H1 (cell line): ENCODE results near the gene RRAS2. TPM values are rescaled to one million over a fixed set of nuclear protein-coding genes. Genes with fewer than 3 reads are reported as not detected.
A peak's percentile ranks its signal among the peaks of the same experiment; 100 is the strongest.

Source experiments
- CTCF ChIA-PET: fragments of 300-600 bp; sonication (Branson Sonifier 250); formaldehyde crosslinking; loops from one replicate; lab custom pipeline; 2021; ENCODE audit not compliant: partially characterized antibody; lab: Charles Lee
- POLR2A ChIA-PET: fragments of 300-600 bp; sonication (Branson Sonifier 250); formaldehyde crosslinking; loops from one replicate; lab custom pipeline; 2021; ENCODE audit warnings: inconsistent platforms; ENCODE audit not compliant: partially characterized antibody; lab: Charles Lee
- DNase-seq, 2 experiments: peaks; one replicate each; pipeline versions ENCODE4 v3.0.0 to v3.0.0-alpha.2; 2010 to 2022; ENCODE audit warnings: low spot score in 2 of 2, low read depth in 1 of 2, mixed read lengths in 1 of 2
- FAIRE-seq: peaks from 2 replicates; lab custom pipeline; 2011; peaks lifted over from hg19 to GRCh38; lab: Jason Lieb, UNC
- H2AFZ ChIP-seq: 2 replicates; pipeline ENCODE4 v1.8.1; 2012; ENCODE audit warnings: low read length, inconsistent platforms
- H2AK5ac ChIP-seq: 2 replicates; pipeline ENCODE4 v1.6.1; 2013; ENCODE audit warnings: low read depth, low read length
- H2BK120ac ChIP-seq: replicated peaks from 2 replicates; pipeline ENCODE3; 2013; ENCODE audit warnings: low read depth, low read length, inconsistent platforms
- H2BK12ac ChIP-seq: 2 replicates; pipeline ENCODE4 v1.6.1; 2013; ENCODE audit warnings: low read depth, low read length
- H2BK15ac ChIP-seq: 2 replicates; pipeline ENCODE4 v1.6.1; 2013; ENCODE audit warnings: low read length
- H2BK20ac ChIP-seq: 2 replicates; pipeline ENCODE4 v1.6.1; 2013; ENCODE audit warnings: low read length
- H2BK5ac ChIP-seq: 2 replicates; pipeline ENCODE4 v1.6.1; 2013; ENCODE audit warnings: low read depth, low read length
- H3K14ac ChIP-seq: 2 replicates; pipeline ENCODE4 v1.6.1; 2013; ENCODE audit warnings: inconsistent platforms; ENCODE audit not compliant: insufficient read length
- H3K18ac ChIP-seq: 2 replicates; pipeline ENCODE4 v1.6.1; 2013; ENCODE audit warnings: low read length; ENCODE audit errors: extremely low read depth
- H3K23ac ChIP-seq: 2 replicates; pipeline ENCODE4 v1.6.1; 2013; ENCODE audit warnings: inconsistent platforms; ENCODE audit not compliant: insufficient read length
- H3K23me2 ChIP-seq: 2 replicates; pipeline ENCODE4 v1.6.1; 2013; ENCODE audit warnings: low read depth, low read length
- H3K27ac ChIP-seq: 2 replicates; pipeline ENCODE4 v1.6.1; 2011; ENCODE audit warnings: low read depth, low read length, inconsistent platforms
- H3K27me3 ChIP-seq, 4 experiments: replicated peaks in 1 of 4; 1 replicate in 1 of 4; 2 replicates in 3 of 4; pipeline versions ENCODE4 v1.6.1 to v1.8.1; 2011 to 2013; ENCODE audit warnings: low read length in 3 of 4, mild to moderate bottlenecking in 3 of 4, inconsistent platforms in 2 of 4, mixed read lengths in 2 of 4, moderate library complexity in 1 of 4; ENCODE audit not compliant: control insufficient read depth in 3 of 4, insufficient read depth in 3 of 4; ENCODE audit errors: extremely low read depth in 1 of 4
- H3K36me3 ChIP-seq, 4 experiments: 2 replicates each; pipeline versions ENCODE4 v1.6.1 to v1.8.1; 2011 to 2013; ENCODE audit warnings: mild to moderate bottlenecking in 4 of 4, low read length in 3 of 4, moderate library complexity in 2 of 4, control low read depth in 1 of 4, inconsistent platforms in 1 of 4; ENCODE audit not compliant: insufficient read depth in 4 of 4, control insufficient read depth in 2 of 4
- H3K4ac ChIP-seq: replicated peaks from 2 replicates; pipeline ENCODE3; 2013; ENCODE audit warnings: low read length, low read depth, mixed read lengths, inconsistent platforms; ENCODE audit not compliant: insufficient read length
- H3K4me1 ChIP-seq, 4 experiments: replicated peaks in 1 of 4; 1 replicate in 1 of 4; 2 replicates in 3 of 4; pipeline versions ENCODE4 v1.6.1 to v1.8.1; 2011 to 2013; ENCODE audit warnings: low read length in 3 of 4, inconsistent platforms in 2 of 4, mixed read lengths in 1 of 4; ENCODE audit not compliant: insufficient read depth in 4 of 4, control insufficient read depth in 3 of 4
- H3K4me2 ChIP-seq, 2 experiments: 2 replicates each; pipeline versions ENCODE4 v1.6.1 to v1.8.1; 2011 to 2013; ENCODE audit warnings: low read depth in 2 of 2, low read length in 2 of 2, control low read depth in 1 of 2, inconsistent platforms in 1 of 2, mild to moderate bottlenecking in 1 of 2; ENCODE audit not compliant: insufficient read depth in 1 of 2
- H3K4me3 ChIP-seq, 4 experiments: fragments of 200-600, 300-600 bp in 1 of 4; sonication (generic), shearing (Covaris generic), sonication (Bioruptor Twin) in 1 of 4; 2 replicates each; pipeline versions ENCODE4 v1.5.1 to v1.8.1; 2011 to 2016; ENCODE audit warnings: low read length in 4 of 4, low read depth in 3 of 4, control low read depth in 2 of 4, inconsistent platforms in 2 of 4, mild to moderate bottlenecking in 2 of 4, mixed read lengths in 1 of 4, moderate library complexity in 1 of 4; ENCODE audit not compliant: insufficient read depth in 2 of 4; ENCODE audit errors: extremely low read depth in 1 of 4
- H3K56ac ChIP-seq: replicated peaks from 2 replicates; pipeline ENCODE3; 2013; ENCODE audit warnings: low read depth, mild to moderate bottlenecking, mixed read lengths, low read length, inconsistent platforms; ENCODE audit not compliant: insufficient read length
- H3K79me1 ChIP-seq: 2 replicates; pipeline ENCODE4 v1.6.1; 2013; ENCODE audit warnings: low read depth, low read length, control low read depth
- H3K79me2 ChIP-seq, 2 experiments: 2 replicates each; pipeline versions ENCODE4 v1.6.1 to v1.8.1; 2012 to 2013; ENCODE audit warnings: low read length in 2 of 2, mild to moderate bottlenecking in 2 of 2, inconsistent platforms in 1 of 2; ENCODE audit not compliant: insufficient read depth in 2 of 2, control insufficient read depth in 1 of 2
- H3K9ac ChIP-seq, 4 experiments: replicated peaks in 1 of 4; 1 replicate in 1 of 4; 2 replicates in 3 of 4; pipeline versions ENCODE4 v1.6.1 to v1.8.1; 2011 to 2013; ENCODE audit warnings: low read depth in 3 of 4, low read length in 3 of 4, control low read depth in 2 of 4, mild to moderate bottlenecking in 2 of 4, moderate library complexity in 2 of 4, inconsistent platforms in 1 of 4; ENCODE audit errors: extremely low read depth in 1 of 4
- H3K9me3 ChIP-seq, 2 experiments: 2 replicates each; pipeline versions ENCODE4 v1.6.1 to v1.8.1; 2012 to 2013; ENCODE audit warnings: mild to moderate bottlenecking in 2 of 2, moderate library complexity in 2 of 2, control low read depth in 1 of 2, inconsistent platforms in 1 of 2, low read depth in 1 of 2, low read length in 1 of 2, mixed read lengths in 1 of 2; ENCODE audit not compliant: insufficient read depth in 2 of 2
- H4K20me1 ChIP-seq, 2 experiments: replicated peaks in 1 of 2; 2 replicates each; pipeline versions ENCODE3 to v1.8.1; 2011 to 2013; ENCODE audit warnings: inconsistent platforms in 2 of 2, low read length in 2 of 2, mild to moderate bottlenecking in 1 of 2; ENCODE audit not compliant: insufficient read depth in 2 of 2, control insufficient read depth in 1 of 2
- H4K5ac ChIP-seq: 2 replicates; pipeline ENCODE4 v1.6.1; 2013; ENCODE audit warnings: low read length, low read depth, mixed read lengths, inconsistent platforms; ENCODE audit not compliant: insufficient read length
- H4K8ac ChIP-seq: 2 replicates; pipeline ENCODE4 v1.8.0; 2013; ENCODE audit warnings: mild to moderate bottlenecking, moderate library complexity, low read length, inconsistent platforms; ENCODE audit not compliant: insufficient read depth; ENCODE audit errors: extremely low read depth
- H4K91ac ChIP-seq: replicated peaks from 2 replicates; pipeline ENCODE3; 2013; ENCODE audit warnings: low read length, mixed read lengths, inconsistent platforms; ENCODE audit not compliant: insufficient read length
- ASH2L ChIP-seq: fragments of 200-600, 300-600 bp; sonication (generic); IDR thresholded peaks from one replicate; pipeline ENCODE4 v1.7.1; 2017; ENCODE audit warnings: low read length
- CHD1 ChIP-seq: IDR thresholded peaks from 2 replicates; pipeline ENCODE4 v1.6.1; 2012; ENCODE audit warnings: low read depth, low read length, improper control_type of control experiment
- FOSL1 ChIP-seq: IDR thresholded peaks from 2 replicates; pipeline ENCODE4 v1.6.1; 2011; ENCODE audit warnings: mild to moderate bottlenecking, low read depth, low read length, moderate library complexity; ENCODE audit not compliant: insufficient read depth
- GTF2F1 ChIP-seq: IDR thresholded peaks from 2 replicates; pipeline ENCODE4 v1.6.1; 2012; ENCODE audit warnings: low read depth, low read length, improper control_type of control experiment, borderline replicate concordance
- MAFK ChIP-seq: IDR thresholded peaks from 2 replicates; pipeline ENCODE4 v1.6.1; 2012; ENCODE audit warnings: low read depth, mild to moderate bottlenecking, improper control_type of control experiment, low read length
- RFX5 ChIP-seq: IDR thresholded peaks from 2 replicates; pipeline ENCODE4 v1.6.1; 2011; ENCODE audit warnings: low read depth, low read length, improper control_type of control experiment, borderline replicate concordance
- SIRT6 ChIP-seq: IDR thresholded peaks from one replicate; pipeline ENCODE4 v1.7.1; 2012; ENCODE audit warnings: low read length, inconsistent platforms
- WGBS, 2 experiments: shearing (Covaris generic) in 1 of 2; methylation state at CpG; one replicate each; pipeline versions ENCODE4 v1.1.6 to v1.1.7; 2013 to 2015; ENCODE audit warnings: low lambda C conversion rate in 2 of 2, mixed read lengths in 2 of 2, inconsistent platforms in 1 of 2, low coverage in 1 of 2, missing lambda C conversion rate in 1 of 2; ENCODE audit not compliant: insufficient replicate concordance in 2 of 2, insufficient coverage in 1 of 2, insufficient read length in 1 of 2; ENCODE audit errors: extremely low coverage in 1 of 2, missing lambda C conversion rate in 1 of 2; 5-methylcytosine and 5-hydroxymethylcytosine counted together
- long read RNA-seq, 2 experiments: library from RNA in 1 of 2; library from capped mRNA in 1 of 2; stranded (forward); transcript quantifications; one replicate each; pipeline ENCODE4 v2.0.0, GENCODE V29; 2021; ENCODE audit warnings: inconsistent platforms in 1 of 2
- polyA minus RNA-seq, 3 experiments: library from RNA; depleted of rRNA, polyadenylated mRNA; stranded (reverse); fragments of >200 nt; gene quantifications; 1 replicate in 2 of 3; 2 replicates in 1 of 3; pipeline ENCODE4 v1.2.3, GENCODE V29; 2011
- polyA plus RNA-seq, 7 experiments: library from polyadenylated mRNA; depleted of rRNA in 3 of 7; stranded (reverse) in 5 of 7; unstranded in 2 of 7; fragments of >200 nt in 5 of 7; fragments of 200-250 nt in 2 of 7; gene quantifications; 1 replicate in 5 of 7; 2 replicates in 1 of 7; 4 replicates in 1 of 7; pipeline versions ENCODE4 v1.2.1 to v1.2.3, GENCODE V29; 2011 to 2013; ENCODE audit warnings: missing spikeins in 2 of 7, mixed read lengths in 2 of 7
- total RNA-seq: library from RNA; stranded (reverse); fragmentation: NEBNext Ultra II Directional; extraction: Animal tissue kit (Norgen Biotek cat#: 25700); gene quantifications from 2 replicates; pipeline ENCODE4 v1.2.1, GENCODE V29; 2021

RRAS2 gene
- 220 and 234 TPM in 2 replicates for total RNA-seq
- 48.5 and 72.3 TPM in 2 replicates for polyA plus RNA-seq (2011; rRNA removed)
- 100 TPM for polyA plus RNA-seq (2011; cell fraction: cytosol; rRNA removed)
- 27.8 TPM for polyA plus RNA-seq (2011; cell fraction: nucleus; rRNA removed)
- polyA plus RNA-seq (2012, experiment 1 of 2) = 94.8 to 171 TPM (median 113 TPM) in 4 replicates
- 51.6 TPM for polyA plus RNA-seq (2012, experiment 2 of 2)
- polyA plus RNA-seq (2013, experiment 1 of 2) = 142 TPM
- 146 TPM for polyA plus RNA-seq (2013, experiment 2 of 2)
- 46.3 and 83.7 TPM in 2 replicates for polyA minus RNA-seq (2011; rRNA and poly(A)+ RNA removed)
- polyA minus RNA-seq (2011; cell fraction: cytosol; rRNA and poly(A)+ RNA removed) = 105 TPM
- 85.4 TPM for polyA minus RNA-seq (2011; cell fraction: nucleus; rRNA and poly(A)+ RNA removed)
- long read RNA-seq, experiment 1, transcript RRAS2-207 (6 exons, 732 nt) = minor isoform, 8 of 232 reads
- long read RNA-seq, experiment 1, transcript RRAS2-202 (5 exons, 1,884 nt) = minor isoform, 27 of 232 reads
- long read RNA-seq, experiment 1, transcript RRAS2-201 (6 exons, 1,516 nt) = major isoform, 65 of 232 reads
- long read RNA-seq, experiment 1, partial matches to known transcripts = 59 of 232 reads
- long read RNA-seq, experiment 1, other reads (novel, unspliced or antisense) = 73 of 232 reads
- long read RNA-seq, experiment 2, transcript RRAS2-207 (6 exons, 732 nt) = major isoform, 28 of 75 reads
- long read RNA-seq, experiment 2, transcript RRAS2-201 (6 exons, 1,516 nt) = minor isoform, 26 of 75 reads
- long read RNA-seq, experiment 2, partial matches to known transcripts = 3 of 75 reads
- long read RNA-seq, experiment 2, other reads (novel, unspliced or antisense) = 16 of 75 reads

- CTCF ChIA-PET = interaction anchor here (0.7 to 3.2 kb wide), 7 partner anchors 16 to 60 kb away, joined by 3 to 11 read pairs (median 4); no protein-coding TSS in a partner anchor
- FAIRE-seq = no peak
- TF ChIP-seq ASH2L = no peak
- no peak for TF ChIP-seq GTF2F1
- TF ChIP-seq CHD1 = no peak
- no peak for TF ChIP-seq RFX5
- TF ChIP-seq SIRT6 = no peak
- no peak for TF ChIP-seq MAFK
- no peak for TF ChIP-seq FOSL1
Measured at GRCh38 chr11:14358729-14359439, at the start of gene RRAS2. RRAS2 (minus strand) TSS chr11:14359183; CDS start chr11:14358870, 313 bp downstream.

More at GRCh38 chr11:14358729-14359439, at the start of gene RRAS2:
- H2BK5ac ChIP-seq = peak within 1 kb of the TSS; percentile 53
- peak within 1 kb of the TSS; percentile 82; the same call in 1 of the 2 replicates for H3K18ac ChIP-seq
- H3K79me1 ChIP-seq = no peaks in the 10 kb centered on the region
- no peak within 1 kb of the TSS for H2BK15ac ChIP-seq
- peak within 1 kb of the TSS; percentile 18 for H2BK120ac ChIP-seq
- H4K20me1 ChIP-seq = peaks cover 6 to 12% of the 10 kb centered on the region in 2 experiments
- POLR2A ChIA-PET = interaction anchor here (0.8 to 2.9 kb wide), 22 partner anchors 8 to 141 kb away, joined by 3 to 15 read pairs (median 6); partner anchors contain the start of gene COPB1
- H4K8ac ChIP-seq = peak within 1 kb of the TSS; percentile 92
- peak in 1 of 2 experiments; percentile 84 for DNase-seq
- 2% methylated on average over 71 of the region's 78 CpGs; no CpG with 5 or more reads in 1 of the 2 experiments for WGBS, 2 experiments
- peak within 1 kb of the TSS; percentile 91 to 97 for H3K4me2 ChIP-seq
- H2BK20ac ChIP-seq = no peak within 1 kb of the TSS
- peaks cover 0 to 5% (median 0%) of the 10 kb centered on the region in 4 experiments; a peak in 1 of 8 replicates for H3K36me3 ChIP-seq
- no peak within 1 kb of the TSS; the same call in 1 of the 2 replicates for H2AK5ac ChIP-seq
- peak within 1 kb of the TSS; percentile 3 for H3K4ac ChIP-seq
- H3K9ac ChIP-seq = peak within 1 kb of the TSS; percentile 83 to 98 (median 88)
- H3K79me2 ChIP-seq = peaks cover 25 to 54% of the 10 kb centered on the region in 2 experiments
- H2BK12ac ChIP-seq = peak within 1 kb of the TSS; percentile 63; the same call in 1 of the 2 replicates
- H3K23me2 ChIP-seq = peaks cover 6% of the 10 kb centered on the region
- H3K27me3 ChIP-seq = no peaks in the 10 kb centered on the region
- H3K14ac ChIP-seq = peak within 1 kb of the TSS; percentile 90
- H3K56ac ChIP-seq = peak within 1 kb of the TSS; percentile 64
- peak within 1 kb of the TSS; percentile 70 for H4K91ac ChIP-seq
- peak within 1 kb of the TSS; percentile 86 for H4K5ac ChIP-seq
- peak within 1 kb of the TSS; percentile 78; the same call in 1 of the 2 replicates for H3K27ac ChIP-seq
- no peak within 1 kb of the TSS for H3K23ac ChIP-seq
- peak within 1 kb of the TSS; percentile 96; the same call in 1 of the 2 replicates for H2AFZ ChIP-seq
- H3K9me3 ChIP-seq = no peaks in the 10 kb centered on the region
- peak within 1 kb of the TSS; percentile 85 to 99 (median 94) for H3K4me3 ChIP-seq
- H3K4me1 ChIP-seq = peaks cover 0 to 7% (median 4%) of the 10 kb centered on the region in 4 experiments; a peak in 6 of 7 replicates
